HG03520 (cell line): ENCODE results near the gene EMX2.
A peak's percentile ranks its signal among the peaks of the same experiment; 100 is the strongest.
"Not testable (repeated sequence)": the region's sequence is repeated elsewhere in the genome, so short reads cannot be mapped to it uniquely, and the experiment has no call there.

Experiments
- ATAC-seq: cut with Tn5 transposase; IDR thresholded peaks from one replicate; pipeline ENCODE4 v1.9.1; 2021; ENCODE audit warnings: mild to moderate bottlenecking, moderate library complexity; ENCODE audit not compliant: unreplicated experiment

The EMX2 gene

DNA sequence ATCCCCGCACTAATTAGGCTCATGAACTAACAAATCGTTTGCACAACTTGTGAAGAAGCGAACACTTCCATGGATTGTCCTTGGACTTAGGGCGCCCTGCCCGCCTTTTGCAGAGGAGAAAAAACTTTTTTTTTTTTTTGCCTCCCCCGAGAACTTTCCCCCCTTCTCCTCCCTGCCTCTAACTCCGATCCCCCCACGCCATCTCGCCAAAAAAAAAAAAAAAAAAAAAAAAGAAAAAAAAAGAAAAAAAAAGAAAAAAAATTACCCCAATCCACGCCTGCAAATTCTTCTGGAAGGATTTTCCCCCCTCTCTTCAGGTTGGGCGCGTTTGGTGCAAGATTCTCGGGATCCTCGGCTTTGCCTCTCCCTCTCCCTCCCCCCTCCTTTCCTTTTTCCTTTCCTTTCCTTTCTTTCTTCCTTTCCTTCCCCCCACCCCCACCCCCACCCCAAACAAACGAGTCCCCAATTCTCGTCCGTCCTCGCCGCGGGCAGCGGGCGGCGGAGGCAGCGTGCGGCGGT, at the start of gene EMX2:
Gene EMX2, plus strand, starts transcription at position 41 of the 519 bp plus-strand sequence. CDS start 522 bp downstream, outside the sequence.
- no peak for ATAC-seq

DNA sequence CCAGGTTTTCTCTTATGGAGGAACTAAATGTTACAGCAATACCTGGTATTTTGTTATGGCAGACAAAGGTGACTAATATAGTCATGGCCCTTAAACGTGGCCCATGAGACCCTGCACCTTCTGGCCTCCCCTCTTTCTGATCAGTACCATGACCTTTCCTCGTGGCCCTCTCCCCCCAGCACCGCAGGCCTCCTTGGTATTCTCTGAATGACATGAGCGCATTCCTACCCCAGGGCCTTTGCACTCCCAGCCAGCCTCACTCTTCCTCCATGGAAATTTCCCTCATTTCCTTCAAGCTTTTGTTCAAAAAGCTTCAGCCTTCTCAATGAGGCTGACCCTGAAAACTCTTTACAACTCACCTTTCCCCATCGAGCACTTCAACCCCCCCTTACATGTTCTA, 46.5 kb upstream of the EMX2 start:
- ATAC-seq, result no peak

- peak; percentile 87 for ATAC-seq
These were observed 45.9 kb upstream of the EMX2 start for GRCh38 chr10:117496616-117497028.

DNA sequence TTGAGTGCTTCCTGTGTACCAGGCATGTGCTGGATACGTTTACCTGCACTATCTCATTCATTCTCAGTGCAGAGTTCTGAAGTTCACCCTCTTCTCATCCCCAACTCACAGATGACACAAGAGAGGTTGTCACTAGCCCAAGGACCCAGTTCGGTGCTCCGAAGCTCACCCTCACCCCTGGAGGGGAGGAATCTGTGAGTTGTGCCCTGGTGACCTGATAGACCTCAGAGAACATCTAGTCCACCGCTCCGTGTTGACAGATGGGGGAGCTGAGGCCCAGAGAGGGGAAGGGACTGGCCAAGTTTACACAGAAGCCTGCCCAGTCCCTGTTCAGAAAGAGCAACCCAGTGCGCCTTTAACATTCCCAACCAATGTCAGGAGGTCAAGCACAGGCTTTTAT, 44.8 kb upstream of the EMX2 start:
- no peak for ATAC-seq

DNA sequence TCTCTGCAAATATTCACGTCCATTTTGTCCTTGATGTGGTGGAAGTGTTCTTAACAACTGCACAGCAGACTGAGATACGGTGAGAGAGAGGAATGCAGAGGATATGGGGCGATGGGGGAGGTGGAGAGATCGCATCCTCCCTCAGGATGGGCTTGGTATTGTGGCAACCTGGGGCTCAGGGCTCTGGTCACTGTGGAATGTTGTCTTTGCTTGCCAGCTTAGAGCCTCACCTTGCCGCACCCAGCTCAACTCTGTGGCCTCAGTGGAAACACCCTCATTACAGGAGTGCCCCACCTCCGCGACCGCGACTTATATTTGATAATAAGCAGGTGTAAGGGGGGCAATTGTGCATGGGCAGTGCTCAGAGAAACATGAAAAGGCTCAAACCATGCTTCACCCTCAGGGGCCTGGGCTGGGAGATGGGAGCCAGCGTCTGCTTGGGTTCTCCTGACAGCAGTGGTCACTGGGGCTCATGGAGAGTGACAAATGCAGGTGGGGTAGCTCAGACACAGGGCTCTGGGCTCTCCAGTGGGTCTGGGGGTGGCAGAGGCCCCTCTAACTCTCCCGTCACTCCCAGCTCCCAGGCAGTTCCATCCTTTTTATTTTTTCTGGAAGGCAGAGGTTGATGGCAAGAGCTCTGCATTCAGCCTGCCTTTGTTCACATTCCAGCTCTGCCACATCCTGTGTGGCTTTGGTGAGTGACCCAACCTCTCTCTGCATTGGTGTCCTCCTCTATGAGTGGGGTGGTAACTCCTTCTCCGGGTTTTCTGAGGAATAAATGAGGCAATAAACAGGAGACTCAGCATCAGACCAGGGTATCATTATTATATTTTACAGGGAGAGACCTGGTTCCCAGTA, 43.1 kb upstream of the EMX2 start:
- no peak for ATAC-seq

DNA sequence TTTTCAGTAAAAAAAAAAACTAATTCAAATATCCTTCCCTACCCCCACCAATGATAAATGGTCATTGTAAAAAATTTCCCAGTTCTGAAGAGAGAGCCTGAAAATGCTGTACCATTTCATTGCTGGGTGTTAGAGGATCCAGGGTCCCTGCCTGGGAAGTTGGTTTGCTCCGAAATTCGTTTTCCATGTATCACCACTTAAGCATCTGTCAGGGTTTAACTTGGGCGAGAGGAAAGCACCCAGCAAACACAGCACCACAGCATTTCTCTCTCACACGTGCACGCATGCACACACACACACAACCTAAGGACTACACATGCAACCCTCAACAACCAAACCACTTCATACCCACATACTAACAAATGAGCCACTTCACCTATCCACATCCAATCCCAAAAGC, 42.1 kb upstream of the EMX2 start:
- ATAC-seq, result no peak

GRCh38 chr10:117501460-117502035, 41.0 kb upstream of the EMX2 start:
- no peak for ATAC-seq

- ATAC-seq, result peak; percentile 22
These were observed 39.9 kb upstream of the EMX2 start for GRCh38 chr10:117502421-117503243.

- peak; percentile 75 for ATAC-seq
These were observed 39.0 kb upstream of the EMX2 start for GRCh38 chr10:117503244-117504205.

DNA sequence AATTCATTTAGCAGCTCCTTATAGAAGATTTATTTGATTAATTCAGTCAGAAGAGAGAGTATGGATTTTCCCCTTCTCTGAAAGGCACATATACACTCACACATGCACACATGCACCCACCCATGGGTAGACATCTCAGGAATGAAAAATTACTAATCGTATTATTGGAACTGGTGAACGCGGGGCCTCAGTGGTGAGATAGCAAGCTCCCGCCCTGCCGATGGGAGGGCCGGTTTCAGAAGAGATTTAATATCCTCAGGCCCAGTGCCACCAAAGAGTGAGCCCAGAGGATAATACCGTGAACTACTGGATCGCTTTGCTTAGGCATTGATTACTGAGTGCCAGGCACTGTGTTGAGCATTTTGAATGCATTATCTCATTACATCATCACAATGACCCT, 38.0 kb upstream of the EMX2 start:
- ATAC-seq, result no peak

GRCh38 chr10:117507081-117507480, 35.5 kb upstream of the EMX2 start:
- not testable (repeated sequence) for ATAC-seq

- no peak for ATAC-seq
These were observed 33.0 kb upstream of the EMX2 start for GRCh38 chr10:117509573-117509972.

DNA sequence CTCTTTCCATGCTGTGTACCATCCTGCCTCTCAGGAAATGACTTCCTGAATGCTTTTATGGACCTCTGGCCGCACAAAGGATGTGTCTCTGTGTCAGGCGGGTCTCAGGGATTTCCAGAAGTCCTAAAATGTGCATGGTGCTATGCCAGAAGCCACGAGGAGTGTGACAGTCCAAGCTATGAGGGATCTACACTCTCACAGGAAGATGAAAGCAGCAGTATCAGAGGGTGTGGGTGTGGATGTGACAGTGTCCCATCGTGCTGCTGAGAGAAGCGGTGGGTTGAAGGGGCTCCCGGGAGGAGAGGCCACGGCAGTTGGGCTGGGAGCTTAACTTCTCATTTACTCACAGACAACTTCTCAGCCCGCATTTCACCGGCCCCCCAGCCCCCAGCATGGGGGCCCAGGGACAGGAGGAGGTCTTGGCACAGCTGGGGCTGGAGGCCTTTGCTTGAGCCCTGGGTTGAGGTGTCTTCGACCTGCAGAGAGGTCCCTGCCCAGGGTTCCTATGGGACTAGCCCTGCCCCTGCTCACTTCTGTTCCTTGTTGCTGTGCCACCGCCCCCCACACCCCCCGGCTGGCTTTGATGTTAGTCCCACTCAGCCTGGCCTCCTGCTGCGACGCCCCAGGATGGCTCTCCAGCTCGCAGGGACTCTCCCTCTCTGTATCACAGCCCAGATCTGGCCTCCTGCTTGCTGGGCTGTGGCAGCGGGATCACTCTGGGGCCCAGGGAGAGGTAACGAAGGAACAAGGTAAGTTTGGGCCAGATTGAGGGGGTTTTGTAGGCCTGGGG, 30.8 kb upstream of the EMX2 start:
- ATAC-seq, result no peak

DNA sequence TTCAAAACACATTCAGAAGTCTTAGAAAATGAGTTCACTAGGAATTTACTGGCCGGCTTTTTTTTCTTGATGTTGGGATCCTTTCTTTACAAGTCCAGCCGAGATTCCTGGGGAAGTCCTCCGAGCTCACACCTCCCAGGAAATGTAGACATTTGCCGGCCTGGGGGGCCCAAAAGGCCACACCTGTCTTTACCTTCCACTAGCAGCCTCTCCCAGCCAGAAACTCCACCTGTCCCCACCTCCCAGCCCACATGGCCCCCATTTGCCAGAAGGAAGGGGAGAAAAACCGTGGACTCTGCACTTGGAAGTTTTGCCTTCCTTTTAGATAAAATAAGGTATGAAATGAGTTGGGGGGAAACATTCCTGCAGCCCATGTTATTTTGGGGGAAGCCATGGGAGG, 27.6 kb upstream of the EMX2 start:
- no peak for ATAC-seq

DNA sequence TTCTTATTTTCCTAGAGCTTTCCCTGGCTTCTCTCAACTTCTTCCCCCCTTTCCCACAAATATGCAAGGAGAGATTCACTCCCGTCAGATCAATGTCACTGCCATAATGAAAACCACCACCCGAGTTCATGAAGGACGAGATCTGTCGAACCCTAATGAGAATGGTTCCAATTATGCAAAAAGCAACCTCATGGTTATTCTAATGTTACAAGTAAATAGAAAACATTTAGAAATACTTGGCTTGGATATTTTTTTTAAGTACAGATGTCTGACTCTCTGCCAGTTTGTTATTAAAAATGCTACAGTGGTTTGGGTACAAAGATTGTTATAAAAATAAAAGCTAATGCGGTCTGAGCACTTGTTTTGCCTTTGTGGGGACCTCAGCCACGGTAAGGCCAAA, 25.9 kb upstream of the EMX2 start:
- ATAC-seq, result no peak

- ATAC-seq, result no peak
These were observed 24.3 kb upstream of the EMX2 start for GRCh38 chr10:117518246-117518645.

GRCh38 chr10:117519286-117519685, 23.3 kb upstream of the EMX2 start:
- ATAC-seq, result no peak

DNA sequence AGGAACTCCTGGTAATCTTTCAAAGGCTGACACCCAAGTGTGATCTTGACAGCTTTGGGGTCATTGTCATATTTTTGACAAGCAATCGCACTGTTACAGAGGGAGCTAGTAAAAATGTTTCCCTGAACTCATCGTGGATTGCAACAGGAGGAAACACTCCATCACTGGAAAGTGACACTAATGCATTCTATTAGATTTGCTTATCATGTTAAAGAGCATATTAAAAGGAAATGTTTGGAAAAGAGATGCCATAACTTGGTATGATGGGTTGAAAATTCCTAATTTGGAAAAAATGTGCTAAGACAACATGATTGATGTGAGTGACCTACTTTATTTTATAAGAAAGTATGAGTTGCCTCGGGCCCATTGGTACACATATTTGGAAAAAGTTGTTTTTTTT, 22.7 kb upstream of the EMX2 start:
- ATAC-seq, result no peak

GRCh38 chr10:117530791-117531190, 11.8 kb upstream of the EMX2 start:
- ATAC-seq, result no peak
